ENCODE measurements around the gene IRX1. TPM values are rescaled to one million over a fixed set of nuclear protein-coding genes. Genes with fewer than 3 reads are reported as not detected.

The IRX1 gene
- 14.4 TPM for total RNA-seq

DNA sequence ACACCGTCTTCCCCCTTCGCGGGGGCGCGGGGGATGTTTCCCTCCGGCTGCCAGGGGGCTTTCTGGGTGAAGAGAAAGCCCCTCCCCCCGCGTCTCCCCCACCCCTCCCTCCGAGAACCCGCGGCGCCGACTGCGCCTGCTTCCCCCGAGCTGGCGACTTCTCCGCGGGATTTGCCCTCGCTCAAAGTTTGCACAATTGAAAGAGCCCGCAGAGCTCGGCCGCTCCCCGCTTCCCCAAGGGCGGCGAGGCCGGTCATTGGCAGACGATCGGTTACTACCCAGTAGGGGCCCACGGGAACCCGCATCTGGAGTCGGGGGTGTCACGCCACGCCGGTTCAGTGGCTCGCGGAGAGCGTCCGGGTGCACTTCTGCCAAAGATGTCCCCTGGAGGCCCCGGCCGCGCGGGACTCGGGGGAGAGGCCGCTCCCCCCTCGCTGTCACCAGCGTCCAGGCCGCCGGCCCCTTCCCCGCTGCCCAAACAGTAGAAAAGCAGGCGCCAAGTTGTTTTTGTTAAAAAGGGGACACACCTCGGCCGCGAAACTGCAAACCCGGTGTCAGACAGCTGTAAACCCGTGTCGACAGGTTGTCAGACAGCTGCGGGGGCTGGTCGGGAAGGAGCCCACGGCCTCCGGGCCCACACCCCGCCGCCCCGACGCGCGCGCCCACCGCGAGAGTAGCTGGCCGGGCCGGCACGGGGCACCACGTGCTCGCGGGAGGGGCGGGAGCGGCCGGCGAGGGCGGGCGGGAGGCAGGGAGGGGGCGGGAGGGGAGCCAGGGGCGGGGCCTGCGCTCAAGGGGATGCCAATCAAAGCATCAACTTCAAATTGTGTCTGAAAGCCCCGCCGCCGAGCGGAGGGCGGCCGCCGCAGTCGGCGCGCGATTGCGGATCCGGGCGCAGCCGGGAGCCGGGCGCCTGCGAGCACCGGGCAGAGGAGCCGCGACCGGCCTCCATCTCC is at the start of gene IRX1:
IRX1 (plus strand) TSS at position 827 of the 956 bp plus-strand sequence. CDS start 274 bp downstream, outside the sequence.
- DNase-seq: peak; percentile 38

DNA sequence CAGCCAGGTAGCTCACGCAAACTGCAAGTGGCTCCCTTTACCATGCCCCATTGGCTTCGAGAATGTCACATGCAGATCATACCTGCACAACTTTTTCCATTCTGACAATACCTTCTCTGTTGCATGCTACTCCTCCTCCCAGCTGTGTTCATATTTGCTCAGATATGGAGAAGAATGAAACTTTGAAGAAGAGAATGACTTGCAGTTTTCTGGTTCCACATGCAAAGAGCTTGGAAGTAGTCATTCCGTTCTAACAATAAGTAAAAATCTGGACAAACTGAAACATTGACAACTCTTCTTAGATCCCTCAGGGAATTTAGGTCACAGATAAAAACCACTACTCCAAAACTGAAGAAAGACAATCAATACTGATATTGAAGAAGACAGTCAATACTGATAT is 49.6 kb upstream of the IRX1 start:
- no peak for DNase-seq

DNA sequence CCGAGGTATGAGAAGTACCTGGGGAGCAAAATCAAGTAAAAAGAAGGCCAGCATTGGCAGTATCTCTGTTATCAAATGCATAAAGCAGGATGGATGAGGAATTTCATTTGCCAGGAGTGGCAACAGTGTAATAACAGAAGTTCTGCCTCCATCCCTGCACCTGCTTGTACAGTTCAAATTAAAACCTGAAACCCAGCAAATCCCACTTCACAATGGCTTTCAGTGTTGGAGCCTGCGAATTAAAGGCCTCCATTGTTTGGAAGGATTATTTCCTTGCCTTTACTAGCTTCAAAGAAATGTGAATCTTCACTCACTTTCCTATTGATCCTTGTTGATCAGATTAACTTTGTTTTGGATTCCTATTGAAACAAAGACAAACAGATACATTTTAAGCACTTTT is 31.5 kb upstream of the IRX1 start:
- DNase-seq: no peak

DNA sequence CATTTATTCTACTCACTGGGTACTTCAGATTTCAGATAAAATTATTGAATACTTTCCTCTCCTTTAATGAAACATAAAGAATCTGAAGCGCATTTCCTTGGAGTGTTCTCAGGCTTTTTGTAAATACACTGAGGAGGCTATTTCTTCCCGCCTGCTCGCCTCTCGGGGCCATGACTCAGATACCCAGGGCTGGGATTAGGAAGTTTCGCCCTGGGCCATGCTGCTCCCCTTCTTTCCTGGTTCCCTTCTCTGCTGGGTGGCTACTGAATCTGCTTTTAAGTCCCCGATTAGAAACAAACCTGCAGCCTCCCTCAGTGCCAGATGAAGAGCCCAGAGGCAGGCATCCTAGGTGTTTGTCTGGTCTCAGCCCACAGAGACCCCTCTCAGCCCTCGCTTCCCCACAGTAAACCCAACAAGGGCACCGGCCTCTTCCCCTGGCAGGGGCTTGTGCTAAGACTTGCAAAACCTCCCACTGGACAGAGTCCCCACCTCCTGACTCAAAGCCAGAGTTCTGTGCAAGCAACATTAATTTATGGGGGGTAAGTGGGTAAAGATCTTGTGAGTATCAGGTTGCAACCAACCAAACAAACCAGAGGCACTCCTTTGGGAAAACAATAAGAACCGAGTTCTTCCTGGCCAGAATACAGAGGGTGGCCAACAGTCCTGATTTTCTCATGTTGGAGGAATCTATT is 30.7 kb upstream of the IRX1 start:
- DNase-seq: no peak

DNA sequence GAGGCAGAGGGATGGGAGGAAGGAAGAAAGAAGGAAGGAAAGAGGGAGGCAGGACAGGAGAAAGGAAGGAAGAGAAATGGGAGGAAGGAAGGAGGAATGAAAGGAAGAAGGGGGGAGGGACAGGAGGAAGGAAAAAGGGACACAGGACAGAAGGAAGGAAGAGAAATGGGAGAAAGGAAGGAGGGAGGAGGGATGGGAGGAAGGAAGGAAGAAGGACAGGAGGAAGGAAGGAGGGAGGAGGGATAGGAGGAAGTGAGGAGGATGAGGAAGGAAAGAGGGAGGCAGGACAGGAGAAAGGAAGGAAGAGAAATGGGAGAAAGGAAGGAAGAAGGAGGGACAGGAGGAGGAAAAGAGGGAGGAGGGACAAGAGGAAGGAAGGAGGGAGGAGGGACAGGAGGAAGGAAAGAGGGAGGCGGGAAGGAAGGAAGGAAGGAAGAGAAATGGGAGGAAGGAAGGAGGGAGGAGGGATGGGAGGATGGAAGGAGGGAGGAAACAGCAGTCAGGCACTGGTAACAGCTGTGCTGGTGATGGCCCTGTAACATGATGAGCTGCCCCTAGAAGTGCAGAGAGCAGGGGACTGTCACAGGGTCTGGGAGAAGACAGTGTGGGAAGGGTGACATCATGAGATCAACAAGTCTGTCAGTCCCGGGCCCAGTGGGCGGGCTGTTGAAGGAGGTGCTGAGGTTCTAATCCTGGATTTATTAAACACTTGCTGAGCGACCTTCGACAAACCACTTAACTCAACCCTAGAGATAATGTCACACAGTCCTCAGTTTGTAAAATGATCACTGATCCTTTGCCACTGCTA is 10.7 kb upstream of the IRX1 start:
- no peak for DNase-seq

DNA sequence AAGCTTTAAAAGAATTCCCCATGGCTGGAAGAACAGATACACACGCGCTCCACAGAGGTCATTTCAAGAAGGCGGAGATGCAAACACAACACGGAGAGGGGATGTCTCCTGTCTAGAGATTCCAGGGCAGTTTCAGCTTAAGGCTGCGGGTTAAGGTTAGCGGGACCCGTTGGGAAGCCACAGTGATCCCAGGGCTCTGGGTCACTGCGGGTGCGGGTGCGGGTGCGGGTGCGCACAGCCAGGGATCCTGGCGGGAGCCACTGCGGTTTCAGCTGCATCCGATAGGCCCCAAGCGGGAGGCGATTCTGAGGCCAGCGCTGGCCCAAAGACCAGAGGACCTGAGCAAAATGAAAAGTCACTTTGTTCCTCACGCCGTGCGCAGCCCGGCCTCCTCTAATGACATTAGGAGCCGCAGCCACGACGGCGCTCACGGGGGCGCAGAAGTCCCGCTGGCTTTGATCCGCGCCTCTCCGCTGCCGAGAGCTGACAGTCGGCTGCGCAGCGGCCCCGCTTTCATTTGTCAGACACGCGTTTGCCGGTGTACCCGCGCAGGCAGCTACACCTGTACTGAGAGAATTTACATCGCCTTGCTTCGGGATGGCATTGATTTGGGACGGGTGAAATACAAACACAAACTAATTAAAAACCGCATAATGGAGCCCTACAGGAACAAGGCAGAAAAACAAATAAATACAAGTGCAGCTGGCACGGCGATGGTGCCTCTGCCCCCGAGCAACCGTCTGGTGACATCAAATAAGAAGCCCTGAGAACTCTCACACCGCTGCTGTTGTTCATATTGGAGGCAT is 5.3 kb upstream of the IRX1 start:
- no peak for DNase-seq

DNA sequence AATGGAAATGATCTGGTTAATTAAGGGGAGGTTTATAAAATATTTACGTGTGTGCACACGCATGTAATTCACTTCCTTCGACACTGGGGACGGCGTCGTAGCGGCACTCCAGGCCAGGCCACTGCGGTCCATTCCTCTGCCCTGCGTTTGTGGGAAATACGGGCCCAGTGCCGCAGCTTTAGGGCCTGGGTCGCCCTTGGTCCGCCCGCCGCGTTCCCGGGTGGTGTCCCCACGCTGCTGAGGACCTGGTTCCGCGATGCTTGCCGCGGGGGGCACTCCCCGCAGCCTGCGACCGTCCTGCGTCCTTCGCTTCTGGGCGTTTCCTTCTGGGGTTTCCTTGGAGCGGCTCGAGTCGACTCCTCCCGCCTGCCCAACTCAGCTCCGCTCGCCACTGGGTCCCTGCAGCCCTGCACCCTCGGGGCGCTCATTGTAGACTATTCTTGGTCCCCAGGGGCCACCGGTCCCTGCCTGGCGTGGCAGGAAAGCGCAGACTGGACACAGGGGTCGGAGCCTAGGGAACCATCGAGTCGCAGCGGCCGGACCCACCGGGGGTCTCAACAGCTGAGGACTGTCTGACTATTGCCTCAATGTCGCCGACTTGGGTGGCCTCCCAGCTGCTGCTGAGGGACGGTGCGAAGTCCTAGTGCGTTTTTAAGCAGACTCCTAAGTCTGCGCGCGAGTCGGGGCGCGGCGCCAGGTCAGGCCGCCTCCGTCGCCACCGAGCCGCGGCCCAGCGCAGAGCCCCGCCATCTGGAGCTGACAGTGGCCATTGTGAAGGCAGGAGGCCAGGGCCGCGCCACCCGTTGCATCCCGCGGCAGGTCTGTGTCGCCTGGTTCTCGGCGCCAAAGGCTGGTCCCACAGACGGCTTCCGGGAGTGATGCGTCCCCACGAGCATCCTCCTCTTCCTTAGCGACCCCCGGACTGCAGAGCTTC is 4.4 kb upstream of the IRX1 start:
- DNase-seq: no peak

DNA sequence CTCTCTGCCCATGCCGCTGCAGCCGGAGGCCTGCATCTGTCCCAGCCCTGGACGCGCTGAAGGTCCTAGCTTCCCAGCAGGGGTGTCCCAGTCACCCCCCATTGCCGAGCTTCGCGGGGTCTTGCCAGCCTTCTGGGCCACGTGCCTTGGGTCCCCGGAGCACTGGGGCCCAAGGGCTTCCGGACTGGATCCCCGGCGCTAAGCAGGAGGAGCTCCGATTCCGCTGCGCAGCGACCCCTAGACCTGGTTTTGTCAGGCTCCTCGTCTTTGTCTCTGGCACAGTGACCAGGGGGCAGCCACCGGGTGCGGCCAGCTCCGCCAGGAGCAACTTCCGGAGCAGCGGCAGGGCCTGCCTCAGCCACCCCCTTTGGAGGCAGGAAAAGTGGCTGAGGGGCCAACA is 3.3 kb upstream of the IRX1 start:
- DNase-seq: no peak

DNA sequence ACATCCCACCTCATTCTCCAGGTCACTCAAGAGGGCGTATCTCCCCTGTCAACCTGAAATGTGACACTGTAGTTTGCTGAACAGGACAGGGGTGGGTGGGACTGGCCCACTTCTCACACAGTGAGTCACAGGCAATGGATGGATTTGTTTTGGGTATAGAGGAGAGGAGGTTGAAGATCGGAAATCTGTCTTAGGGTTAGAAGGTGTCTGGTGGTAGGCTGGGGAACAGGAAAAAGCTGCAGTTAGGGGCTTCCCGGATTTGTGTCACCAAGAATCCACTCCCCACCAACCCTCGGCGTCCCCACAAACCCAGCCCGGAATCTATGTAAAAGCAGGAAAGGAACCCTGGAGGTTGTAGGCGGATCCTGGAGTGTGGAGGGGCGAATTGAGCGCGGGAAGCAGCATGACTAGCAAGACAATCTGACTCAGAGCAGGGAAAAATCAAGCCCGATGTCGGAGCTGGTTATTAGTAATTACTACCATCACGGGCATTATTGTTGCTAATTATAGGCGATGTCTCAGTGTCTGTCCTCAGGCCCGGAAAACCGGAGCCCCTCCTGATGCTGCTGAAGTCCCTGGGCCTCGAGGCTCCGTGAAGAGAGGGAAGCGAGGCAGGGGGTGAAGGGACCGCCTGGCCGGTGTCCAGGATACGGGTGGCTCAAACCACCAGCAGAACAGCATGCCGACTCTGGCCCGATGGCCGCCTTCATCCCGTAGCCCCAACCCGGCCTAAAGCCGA is 1.7 kb upstream of the IRX1 start:
- DNase-seq: peak; percentile 56

DNA sequence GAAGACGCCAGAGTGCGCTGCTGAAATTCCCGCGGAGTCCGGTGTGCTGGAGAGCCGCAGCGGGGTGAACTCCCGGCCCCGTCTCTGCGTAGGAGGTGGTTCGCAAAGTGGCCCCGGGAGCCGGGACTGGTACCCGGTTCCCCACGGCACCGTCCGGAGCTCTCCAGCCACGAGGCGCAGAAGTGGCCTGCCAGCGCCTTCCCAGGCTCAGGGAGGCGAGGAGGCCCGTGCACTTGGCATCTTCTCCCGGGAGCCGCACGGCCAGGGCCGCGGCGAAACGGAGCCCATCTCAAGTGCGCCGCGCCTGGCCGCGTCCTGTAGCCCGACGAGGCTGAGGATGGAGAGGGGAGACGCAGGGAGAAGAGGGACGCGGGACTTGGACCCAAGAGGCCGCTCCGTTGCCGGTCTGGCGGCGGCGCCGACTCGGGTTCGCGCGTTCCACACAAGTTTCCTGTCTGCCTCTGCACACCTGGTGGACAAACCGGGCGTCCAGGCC is 1.1 kb upstream of the IRX1 start:
- DNase-seq: peak; percentile 26

DNA sequence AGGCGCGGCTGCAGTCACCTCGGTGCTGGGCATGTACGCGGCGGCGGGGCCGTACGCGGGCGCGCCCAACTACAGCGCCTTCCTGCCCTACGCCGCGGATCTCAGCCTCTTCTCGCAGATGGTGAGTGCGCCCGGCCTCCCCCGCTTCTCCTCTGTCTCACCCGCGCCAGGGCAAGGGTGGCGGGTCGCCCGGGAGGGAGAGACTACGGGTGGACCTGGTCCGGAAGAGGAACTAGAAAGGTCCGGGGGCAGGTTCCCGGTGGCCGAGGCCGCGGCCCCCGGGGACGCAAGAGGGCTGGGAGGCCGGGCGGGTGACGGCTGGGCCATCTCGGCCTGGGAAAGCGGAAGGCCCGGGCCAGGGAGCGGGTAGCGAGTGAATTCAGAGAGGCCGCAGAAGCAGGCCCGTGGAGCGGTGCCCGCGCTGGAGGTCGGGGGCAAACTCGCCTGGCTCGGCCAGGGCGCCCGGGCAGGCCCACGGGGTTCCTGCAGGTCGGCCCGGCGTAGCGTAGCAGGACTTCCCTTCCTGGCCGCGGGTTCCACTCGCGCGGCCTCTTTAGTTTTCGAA is 711 bp downstream of the IRX1 start:
- no peak for DNase-seq

DNA sequence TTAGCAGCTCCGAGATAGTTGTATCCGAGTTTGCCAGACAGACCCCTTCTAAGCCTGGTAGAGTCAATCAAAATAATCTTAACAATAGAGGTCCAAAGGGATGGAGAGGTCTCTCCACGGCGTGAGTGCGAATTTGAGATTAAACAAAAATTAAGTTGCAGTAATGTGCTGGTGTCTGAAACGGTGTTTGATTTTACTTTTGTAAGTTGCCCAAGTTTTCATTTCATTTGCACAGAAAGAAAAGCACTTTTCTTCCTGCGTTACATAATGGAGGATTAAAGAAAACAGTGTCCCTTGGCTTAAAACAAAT is 1.2 kb downstream of the IRX1 start:
- no peak for DNase-seq

DNA sequence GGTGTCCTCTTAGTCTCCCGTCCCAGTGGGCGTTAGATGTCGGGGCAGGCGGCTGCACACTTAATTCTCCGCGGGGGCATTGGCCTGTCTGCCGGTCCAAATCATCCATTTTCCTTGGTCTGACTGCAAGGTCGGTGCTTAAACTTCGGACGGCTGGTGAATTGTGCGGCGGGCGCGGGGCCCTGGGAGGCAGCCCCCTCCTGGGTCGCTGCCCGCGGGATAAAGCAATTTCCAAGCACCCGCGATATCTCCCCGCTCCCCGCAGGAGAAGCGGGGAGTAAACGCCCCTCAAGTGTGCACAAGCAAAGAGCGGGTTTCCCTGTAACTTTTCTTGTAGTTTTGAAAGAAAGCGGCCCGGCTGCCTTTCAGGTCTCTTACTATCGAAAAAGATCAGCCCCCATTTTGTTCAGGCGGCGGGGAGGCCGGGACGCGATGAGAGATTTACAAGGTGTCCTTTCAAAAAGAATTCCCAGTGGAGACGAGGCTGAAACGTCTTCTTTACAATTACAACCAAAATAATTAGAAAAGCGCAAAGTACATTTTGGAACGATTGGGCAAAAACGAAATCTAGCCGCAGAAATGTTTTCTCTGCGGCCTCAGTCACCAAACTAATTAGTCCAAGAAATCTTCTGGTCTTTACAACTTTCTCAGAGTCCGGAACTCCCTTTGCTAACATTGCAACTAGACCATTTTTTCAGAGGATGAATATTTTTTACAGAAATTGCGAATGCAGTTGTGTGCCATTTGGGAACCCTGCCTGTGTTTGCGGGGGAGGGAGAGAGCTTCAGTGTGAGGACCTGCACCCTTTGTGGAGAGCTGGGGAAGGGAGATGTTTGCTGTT is 1.8 kb downstream of the IRX1 start:
- no peak for DNase-seq

DNA sequence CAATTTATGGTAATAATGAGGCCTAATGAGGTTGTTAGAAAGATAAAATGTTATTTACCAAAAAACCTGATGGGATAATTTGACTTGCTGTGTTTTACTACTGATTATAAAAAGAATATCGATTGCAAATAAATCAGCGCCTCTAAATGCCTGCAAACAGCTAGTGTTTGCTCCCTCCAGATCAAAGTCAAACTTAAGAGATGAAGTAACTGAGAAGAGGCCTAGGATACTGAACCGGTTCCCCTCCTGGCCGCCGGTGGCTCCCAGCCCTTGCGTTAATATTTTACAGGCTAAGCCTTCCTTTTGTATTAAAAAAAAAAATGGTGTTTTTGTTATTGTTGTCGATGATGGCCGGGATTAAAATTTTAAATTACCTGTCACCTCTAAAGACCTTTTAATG is 2.6 kb downstream of the IRX1 start:
- no peak for DNase-seq

DNA sequence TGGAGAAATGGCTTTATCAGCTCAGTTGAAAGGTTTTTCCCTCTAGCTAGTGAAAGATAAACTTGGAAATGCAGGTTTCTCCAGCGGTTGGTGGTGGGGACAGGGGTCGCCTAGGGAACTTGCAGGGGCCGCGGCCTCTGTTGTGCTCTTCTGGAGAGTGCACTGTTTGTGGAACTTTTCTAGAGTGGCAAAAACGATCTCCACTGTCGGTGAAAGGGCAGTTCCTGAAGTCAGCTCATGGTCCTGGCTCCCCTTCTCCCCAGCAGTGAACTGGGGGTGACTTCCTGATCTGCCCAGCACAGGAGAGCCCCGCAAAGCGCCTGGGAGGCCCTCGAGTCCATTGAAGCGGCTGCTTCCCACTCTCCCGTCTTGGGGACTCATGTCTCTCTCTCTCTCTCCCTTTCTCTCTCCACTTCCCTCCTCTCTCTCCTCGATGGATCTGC is 3.2 kb downstream of the IRX1 start:
- DNase-seq: no peak

DNA sequence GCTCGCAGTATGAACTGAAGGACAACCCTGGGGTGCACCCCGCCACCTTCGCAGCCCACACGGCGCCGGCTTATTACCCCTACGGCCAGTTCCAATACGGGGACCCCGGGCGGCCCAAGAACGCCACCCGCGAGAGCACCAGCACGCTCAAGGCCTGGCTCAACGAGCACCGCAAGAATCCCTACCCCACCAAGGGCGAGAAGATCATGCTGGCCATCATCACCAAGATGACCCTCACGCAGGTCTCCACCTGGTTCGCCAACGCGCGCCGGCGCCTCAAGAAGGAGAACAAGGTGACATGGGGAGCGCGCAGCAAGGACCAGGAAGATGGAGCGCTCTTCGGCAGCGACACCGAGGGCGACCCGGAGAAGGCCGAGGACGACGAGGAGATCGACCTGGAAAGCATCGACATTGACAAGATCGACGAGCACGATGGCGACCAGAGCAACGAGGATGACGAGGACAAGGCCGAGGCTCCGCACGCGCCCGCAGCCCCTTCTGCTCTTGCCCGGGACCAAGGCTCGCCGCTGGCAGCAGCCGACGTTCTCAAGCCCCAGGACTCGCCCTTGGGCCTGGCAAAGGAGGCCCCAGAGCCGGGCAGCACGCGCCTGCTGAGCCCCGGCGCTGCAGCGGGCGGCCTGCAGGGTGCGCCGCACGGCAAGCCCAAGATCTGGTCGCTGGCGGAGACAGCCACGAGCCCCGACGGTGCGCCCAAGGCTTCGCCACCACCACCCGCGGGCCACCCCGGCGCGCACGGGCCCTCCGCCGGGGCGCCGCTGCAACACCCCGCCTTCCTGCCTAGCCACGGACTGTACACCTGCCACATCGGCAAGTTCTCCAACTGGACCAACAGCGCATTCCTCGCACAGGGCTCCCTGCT is 3.8 kb downstream of the IRX1 start:
- no peak for DNase-seq
